Body of pancreas (tissue), 4 donors: ENCODE results near the gene SYF2. TPM values are rescaled to one million over a fixed set of nuclear protein-coding genes. Genes with fewer than 3 reads are reported as not detected.

Source experiments
- ATAC-seq: fragments of 150-250 bp; one replicate; pipeline ENCODE4 v1.9.1; 2016
- DNase-seq, 4 donors: peaks; one replicate each; pipeline ENCODE4 v3.0.0-alpha.2; 2019
- H3K27ac ChIP-seq, 4 donors: fragments of 200-600 bp; sonication (generic); 1 replicate in 3 of 4; 2 replicates in 1 of 4; pipeline versions ENCODE4 v1.5.1 to v1.6.1; 2016 to 2019; ENCODE audit warnings: mild to moderate bottlenecking in 1 of 4, mixed read lengths in 1 of 4, moderate library complexity in 1 of 4
- H3K27me3 ChIP-seq, 2 donors: fragments of 200-600 bp; sonication (generic); one replicate each; pipeline ENCODE4 v1.6.0; 2016; ENCODE audit warnings: mild to moderate bottlenecking in 1 of 2
- H3K36me3 ChIP-seq, 2 donors: fragments of 200-600 bp; sonication (generic); replicated peaks in 1 of 2; 2 replicates each; pipeline ENCODE4 v1.5.1; 2016; ENCODE audit warnings: low read depth in 2 of 2; ENCODE audit not compliant: insufficient read depth in 1 of 2
- H3K4me1 ChIP-seq: fragments of 200-600 bp; sonication (generic); one replicate; pipeline ENCODE4 v1.6.0; 2016
- H3K4me3 ChIP-seq, 2 donors: fragments of 200-600 bp; sonication (generic); 1 replicate in 1 of 2; 2 replicates in 1 of 2; pipeline ENCODE4 v1.5.1; 2016 to 2019
- H3K9me3 ChIP-seq, 3 donors: fragments of 200-600 bp; sonication (generic); 1 replicate in 2 of 3; 2 replicates in 1 of 3; pipeline ENCODE4 v1.5.1; 2016
- CTCF ChIP-seq, 7 experiments: fragments of 450-650 bp in 4 of 7; fragments of 200-600 bp in 3 of 7; sonication (generic) in 3 of 7; IDR thresholded peaks; one replicate each; pipeline ENCODE4 v1.5.1; 2016 to 2019; ENCODE audit warnings: antibody characterized with exemption in 7 of 7
- POLR2A ChIP-seq, 3 donors: fragments of 450-650 bp; IDR thresholded peaks; one replicate each; pipeline ENCODE4 v1.6.1; 2016; ENCODE audit warnings: antibody characterized with exemption in 3 of 3, mild to moderate bottlenecking in 2 of 3
- WGBS, 2 donors: methylation state at CpG; one replicate each; pipeline ENCODE4 v1.1.5; 2017; 5-methylcytosine and 5-hydroxymethylcytosine counted together
- intact Hi-C: fragments of 100-400 bp; cut with DNase I; formaldehyde crosslinking; loops from one replicate; pipeline ENCODE4 v1.15.1; 2023
- total RNA-seq, 2 donors: library from RNA; depleted of rRNA; stranded (reverse); fragments of >200 nt; gene quantifications; one replicate each; pipeline ENCODE4 v1.1.0, GENCODE V29; 2016

The SYF2 gene
- total RNA-seq, 2 donors from 2014 or later = 25.7 to 48.5 TPM

GRCh38 chr1:25255706-25256577 is 23.6 kb upstream of the SYF2 start:
- Histone ChIP-seq H3K36me3 (no peaks in the 10 kb centered on the region), H3K9me3 (no peaks in the 10 kb centered on the region), H3K4me3 (no peak overlapping the region), H3K27me3 (no peaks in the 10 kb centered on the region), H3K4me1 (no peaks in the 10 kb centered on the region), H3K27ac (no peak overlapping the region)
- WGBS, 2 donors = 78 to 86% methylated on average over 18 of the region's 18 CpGs
- ATAC-seq (no peak), DNase-seq (no peak)
- intact Hi-C loops = loop anchor here (10.0 kb wide), 1 partner anchor 89 kb away; no protein-coding TSS in a partner anchor
- TF ChIP-seq POLR2A (IDR thresholded peaks at IDR 0.05) = no peak
- TF ChIP-seq CTCF (IDR thresholded peaks at IDR 0.05) = no peak

- H3K4me1 ChIP-seq = no peaks in the 10 kb centered on the region
- no peaks in the 10 kb centered on the region for H3K27me3 ChIP-seq
- 81 to 90% methylated on average over 2 of the region's 2 CpGs for WGBS, 2 donors
- intact Hi-C loops = loop anchor here (10.0 kb wide), 1 partner anchor 91 kb away; no protein-coding TSS in a partner anchor
- H3K36me3 ChIP-seq = no peaks in the 10 kb centered on the region
- no peaks in the 10 kb centered on the region for H3K9me3 ChIP-seq
- no peak overlapping the region for H3K27ac ChIP-seq
- H3K4me3 ChIP-seq = no peak overlapping the region
- TF ChIP-seq POLR2A (IDR thresholded peaks at IDR 0.05) (no peak), CTCF (IDR thresholded peaks at IDR 0.05) (no peak)
- ATAC-seq = no peak
- no peak for DNase-seq
Measured at GRCh38 chr1:25253911-25254310, 21.6 kb upstream of the SYF2 start.

- Histone ChIP-seq H3K27me3 (no peaks in the 10 kb centered on the region), H3K4me1 (peaks cover 28% of the 10 kb centered on the region), H3K27ac (peak overlapping the region; percentile 94 to 99 (median 98)), H3K36me3 (peaks cover 4% of the 10 kb centered on the region in 2 donors), H3K9me3 (no peaks in the 10 kb centered on the region), H3K4me3 (peak overlapping the region; percentile 75 to 99)
- no peak for TF ChIP-seq POLR2A (IDR thresholded peaks at IDR 0.05)
- peak in 1 of 7 experiments; percentile 2 for TF ChIP-seq CTCF (IDR thresholded peaks at IDR 0.05)
- 22 to 35% methylated on average over 19 to 28 of the region's 30 CpGs for WGBS, 2 donors
- DNase-seq = no peak
- intact Hi-C loops = no loop called here
- ATAC-seq = no peak
Measured at GRCh38 chr1:25247829-25248754, 15.8 kb upstream of the SYF2 start.

GRCh38 chr1:25247024-25247828 is 14.9 kb upstream of the SYF2 start, which contains the start of gene RSRP1:
Gene RSRP1 (minus strand): TSS chr1:25247454. CDS start chr1:25246963, 491 bp downstream.
- ATAC-seq = peak; percentile 95
- Histone ChIP-seq H3K36me3 (peaks cover 8 to 10% of the 10 kb centered on the region in 2 donors), H3K27me3 (no peaks in the 10 kb centered on the region), H3K4me1 (peaks cover 28% of the 10 kb centered on the region), H3K9me3 (no peaks in the 10 kb centered on the region), H3K4me3 (peak within 1 kb of the TSS; percentile 75 to 99), H3K27ac (peak within 1 kb of the TSS; percentile 94 to 99 (median 98))
- peak; percentile 99 to 100 (median 99) for DNase-seq
- TF ChIP-seq POLR2A (IDR thresholded peaks at IDR 0.05) (peak; percentile 97 to 100 (median 100)), CTCF (IDR thresholded peaks at IDR 0.05) (peak in 3 of 7 experiments; percentile 9 to 32 (median 21))
- intact Hi-C loops = no loop called here
- 0 to 1% methylated on average over 23 to 78 of the region's 79 CpGs for WGBS, 2 donors
